Testis (tissue), 3 donors: Measurements from ENCODE around the gene PCNX1. TPM values are rescaled to one million over a fixed set of nuclear protein-coding genes. Genes with fewer than 3 reads are reported as not detected.

Experiments used
- DNase-seq: peaks from one replicate; pipeline ENCODE4 v3.0.0-alpha.2; 2019
- H3K27ac ChIP-seq, 2 donors: fragments of 200-600 bp; sonication (generic); one replicate each; pipeline ENCODE4 v1.5.1; 2019
- H3K27me3 ChIP-seq: fragments of 200-600 bp; sonication (generic); one replicate; pipeline ENCODE4 v1.5.1; 2019
- H3K36me3 ChIP-seq: fragments of 200-600 bp; sonication (generic); one replicate; pipeline ENCODE4 v1.5.1; 2017; ENCODE audit warnings: low read depth; ENCODE audit errors: missing control alignments
- H3K4me1 ChIP-seq: fragments of 200-600 bp; sonication (generic); one replicate; pipeline ENCODE4 v1.5.1; 2019
- H3K4me3 ChIP-seq, 2 donors: fragments of 200-600 bp; sonication (generic); one replicate each; pipeline ENCODE4 v1.5.1; 2017 to 2019
- H3K9me3 ChIP-seq: fragments of 200-600 bp; sonication (generic); one replicate; pipeline ENCODE4 v1.5.1; 2017
- CTCF ChIP-seq, 3 experiments: fragments of 450-650 bp in 2 of 3; fragments of 200-600 bp in 1 of 3; sonication (generic) in 1 of 3; IDR thresholded peaks; one replicate each; pipeline ENCODE4 v1.5.1; 2016 to 2019; ENCODE audit warnings: antibody characterized with exemption in 3 of 3, mild to moderate bottlenecking in 2 of 3, moderate library complexity in 1 of 3
- POLR2A ChIP-seq: fragments of 450-650 bp; IDR thresholded peaks from one replicate; pipeline ENCODE4 v1.6.1; 2017; ENCODE audit warnings: antibody characterized with exemption, mild to moderate bottlenecking, moderate library complexity
- WGBS, 2 donors: methylation state at CpG; one replicate each; pipeline ENCODE4 v1.1.5; 2018; 5-methylcytosine and 5-hydroxymethylcytosine counted together
- intact Hi-C: fragments of 100-400 bp; cut with DNase I; formaldehyde crosslinking; loops from one replicate; pipeline ENCODE4 v1.15.1; 2023; ENCODE audit warnings: low total_unique reads
- polyA plus RNA-seq: library from polyadenylated mRNA; stranded (reverse); fragments of 350-450 nt; fragmentation: Illumina TruSeq; extraction: RNeasy Lipid Tissue Mini Kit (QIAGEN cat#74804); gene quantifications from one replicate; pipeline ENCODE4 v1.2.3, GENCODE V29; 2014; ENCODE audit warnings: low read depth, low replicate concordance; ENCODE audit not compliant: insufficient read depth
- total RNA-seq, 2 donors: library from RNA; depleted of rRNA; stranded (reverse); fragments of >200 nt; gene quantifications; one replicate each; pipeline ENCODE4 v1.2.3, GENCODE V29; 2016

Gene PCNX1
- total and polyA plus RNA-seq, 3 donors from 2014 or later, result 70.9 to 123 (median 105) TPM

DNA sequence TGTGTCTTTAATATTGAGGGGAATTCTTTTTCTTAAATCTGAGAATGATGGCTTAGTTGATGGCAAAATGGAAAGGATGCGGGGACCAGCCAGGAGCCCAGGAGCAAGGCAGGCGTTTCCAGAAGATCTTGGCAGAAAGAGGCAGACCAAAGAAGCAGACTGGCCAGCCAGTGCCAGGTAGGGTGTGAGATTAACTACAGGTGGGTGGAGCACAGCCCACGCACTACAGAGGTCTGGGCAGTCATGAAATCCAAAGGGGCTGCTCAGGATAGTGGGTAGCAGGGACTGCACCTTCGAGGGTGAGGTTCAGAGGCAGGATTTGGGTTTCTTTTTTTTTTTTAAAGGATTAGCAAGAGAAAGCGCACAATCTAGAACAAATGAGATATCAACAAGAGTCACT is 17.7 kb upstream of the PCNX1 start:
- Histone ChIP-seq H3K9me3 (no peaks in the 10 kb centered on the region), H3K27ac (no peak overlapping the region), H3K27me3 (no peaks in the 10 kb centered on the region), H3K36me3 (no peaks in the 10 kb centered on the region), H3K4me3 (no peak overlapping the region), H3K4me1 (peaks cover 4% of the 10 kb centered on the region)
- TF ChIP-seq POLR2A, result no peak
- no peak for TF ChIP-seq CTCF (IDR thresholded peaks at IDR 0.05)
- no peak for DNase-seq
- 89 to 94% methylated on average over 5 of the region's 5 CpGs for WGBS, 2 donors
- intact Hi-C loops, result no loop called here

- no peaks in the 10 kb centered on the region for H3K36me3 ChIP-seq
These were observed 16.2 kb upstream of the PCNX1 start for GRCh38 chr14:70890826-70891659.

GRCh38 chr14:70891737-70892136 is 15.5 kb upstream of the PCNX1 start:
- no peak overlapping the region for H3K4me3 ChIP-seq
- no peak for DNase-seq
- H3K27me3 ChIP-seq, result no peaks in the 10 kb centered on the region
- TF ChIP-seq CTCF (IDR thresholded peaks at IDR 0.05), result no peak
- no peak overlapping the region for H3K27ac ChIP-seq
- 88 to 94% methylated on average over 2 of the region's 2 CpGs for WGBS, 2 donors
- H3K9me3 ChIP-seq, result no peaks in the 10 kb centered on the region
- H3K36me3 ChIP-seq, result no peaks in the 10 kb centered on the region
- intact Hi-C loops, result no loop called here
- peaks cover 4% of the 10 kb centered on the region for H3K4me1 ChIP-seq

More at GRCh38 chr14:70890826-70891659, 16.2 kb upstream of the PCNX1 start:
- TF ChIP-seq CTCF (IDR thresholded peaks at IDR 0.05) (no peak), POLR2A (no peak)
- H3K4me1 ChIP-seq, result peaks cover 4% of the 10 kb centered on the region
- 88 to 89% methylated on average over 5 of the region's 5 CpGs for WGBS, 2 donors
- no peak overlapping the region for H3K4me3 ChIP-seq
- intact Hi-C loops, result no loop called here
- no peak overlapping the region for H3K27ac ChIP-seq
- H3K27me3 ChIP-seq, result no peaks in the 10 kb centered on the region
- DNase-seq, result no peak
- no peaks in the 10 kb centered on the region for H3K9me3 ChIP-seq

DNA sequence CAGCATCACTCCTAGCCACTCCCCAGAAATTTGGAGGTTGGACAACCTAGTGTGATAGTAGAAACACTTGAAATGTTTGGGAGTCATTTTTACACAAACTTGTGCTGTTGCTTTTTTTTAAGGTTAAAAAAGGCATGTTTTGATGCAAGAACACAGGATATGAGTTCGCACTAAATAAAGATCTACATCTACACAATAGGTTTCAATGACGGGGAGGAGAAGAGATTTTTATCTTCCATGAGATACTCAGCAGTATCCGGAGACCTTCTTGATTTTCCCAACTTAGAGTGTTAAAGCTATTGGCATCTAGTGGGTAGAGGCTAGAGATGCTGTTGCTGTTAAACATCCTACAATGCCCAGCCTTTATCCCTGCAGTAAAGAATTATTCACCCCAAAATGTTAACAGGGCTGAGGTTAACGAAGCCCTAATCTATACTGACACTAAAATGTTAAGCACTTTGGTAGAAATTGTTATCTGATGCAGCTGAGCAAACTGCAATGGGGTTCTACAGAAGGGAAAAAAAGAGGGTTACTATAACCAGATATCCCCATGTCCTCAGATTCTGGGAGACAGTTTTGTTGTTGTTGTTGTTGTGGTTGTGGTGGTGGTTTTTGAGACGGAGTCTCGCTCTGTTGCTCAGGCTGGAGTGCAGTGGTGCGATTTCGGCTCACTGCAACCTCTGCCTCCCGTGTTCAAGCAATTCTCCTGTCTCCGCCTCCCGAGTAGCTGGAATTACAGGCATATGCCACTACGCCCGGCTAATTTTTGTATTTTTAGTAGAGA is 14.0 kb upstream of the PCNX1 start:
- no peaks in the 10 kb centered on the region for H3K36me3 ChIP-seq
- 94% methylated on average over 13 of the region's 13 CpGs for WGBS, 2 donors
- H3K4me3 ChIP-seq, result no peak overlapping the region
- no peaks in the 10 kb centered on the region for H3K27me3 ChIP-seq
- TF ChIP-seq CTCF (IDR thresholded peaks at IDR 0.05) (no peak), POLR2A (no peak)
- no peak for DNase-seq
- H3K9me3 ChIP-seq, result no peaks in the 10 kb centered on the region
- intact Hi-C loops, result no loop called here
- no peaks in the 10 kb centered on the region for H3K4me1 ChIP-seq
- no peak overlapping the region for H3K27ac ChIP-seq
